Measurements from ENCODE around the gene BNIP1.
"Not testable (repeated sequence)": the region's sequence is repeated elsewhere in the genome, so short reads cannot be mapped to it uniquely, and the experiment has no call there.

Gene BNIP1, protein sequence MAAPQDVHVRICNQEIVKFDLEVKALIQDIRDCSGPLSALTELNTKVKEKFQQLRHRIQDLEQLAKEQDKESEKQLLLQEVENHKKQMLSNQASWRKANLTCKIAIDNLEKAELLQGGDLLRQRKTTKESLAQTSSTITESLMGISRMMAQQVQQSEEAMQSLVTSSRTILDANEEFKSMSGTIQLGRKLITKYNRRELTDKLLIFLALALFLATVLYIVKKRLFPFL

DNA sequence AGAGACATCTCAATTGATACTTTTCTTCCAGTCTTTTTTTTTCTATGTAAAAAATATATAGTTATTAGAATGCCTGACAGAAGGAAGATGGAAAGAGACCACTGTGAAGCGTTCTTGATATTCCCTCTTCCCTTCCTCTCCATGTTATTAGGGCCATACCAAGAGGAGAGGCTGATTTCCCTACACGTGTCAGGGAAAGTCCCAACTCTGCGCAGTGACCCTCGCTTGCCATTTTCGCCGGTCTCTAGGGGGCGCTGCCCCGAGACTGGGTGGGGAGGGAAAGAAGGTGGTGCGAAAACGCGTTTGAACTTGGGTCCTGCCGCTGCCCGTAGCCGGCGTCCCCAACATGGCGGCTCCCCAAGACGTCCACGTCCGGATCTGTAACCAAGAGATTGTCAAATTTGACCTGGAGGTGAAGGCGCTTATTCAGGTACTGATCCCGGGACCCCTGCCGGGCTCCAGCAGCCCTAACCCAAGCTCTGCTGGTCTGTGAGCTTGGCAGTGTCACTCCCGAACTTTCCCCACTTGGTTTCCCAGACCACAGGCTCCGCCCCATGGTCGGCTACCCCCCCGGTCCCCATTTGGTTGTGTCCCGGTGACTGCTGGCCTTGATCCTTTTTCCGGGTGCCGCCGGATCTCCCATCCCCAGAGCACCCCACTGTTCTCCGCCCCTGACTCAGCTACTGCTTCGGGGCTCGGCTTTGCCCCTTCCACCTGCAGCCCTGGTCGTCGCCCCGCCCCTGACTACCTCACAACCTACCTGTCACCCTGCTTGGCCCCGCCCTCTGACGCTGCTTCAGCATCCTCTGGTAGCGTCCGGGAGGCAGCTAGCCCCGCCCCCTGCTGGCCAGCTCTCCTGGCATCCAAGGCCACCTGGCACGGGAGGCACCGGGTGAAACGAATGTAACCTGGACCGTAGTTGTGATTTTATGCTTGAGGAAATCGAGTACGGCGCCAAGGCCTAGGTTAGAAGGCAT, at the start of gene BNIP1:
Gene BNIP1 (plus strand): TSS at position 332 of the 977 bp plus-strand sequence. CDS start 15 bp downstream, at position 347.
- peak; percentile 95 for DNase-seq (ENCODE audit: low spot score)

DNA sequence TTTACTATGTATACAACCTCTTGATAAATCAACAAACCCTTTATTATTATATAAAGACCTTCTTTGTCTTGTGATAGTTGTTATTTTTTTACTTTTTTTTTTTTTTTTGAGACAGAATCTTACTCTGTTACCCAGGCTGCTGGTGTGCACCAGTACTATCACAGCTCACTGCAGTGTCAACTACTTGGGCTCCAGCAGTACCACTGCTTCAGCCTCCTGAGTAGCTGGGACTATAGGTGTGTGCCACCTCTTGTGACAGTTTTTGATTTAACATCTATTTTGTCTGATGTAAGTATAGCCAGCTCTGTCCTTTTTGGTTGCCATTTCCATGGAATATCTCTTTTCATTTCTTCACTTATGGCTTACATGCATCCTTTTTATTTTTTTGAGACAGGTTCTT, 45.5 kb upstream of the BNIP1 start:
- no peak for DNase-seq (ENCODE audit: low spot score)

DNA sequence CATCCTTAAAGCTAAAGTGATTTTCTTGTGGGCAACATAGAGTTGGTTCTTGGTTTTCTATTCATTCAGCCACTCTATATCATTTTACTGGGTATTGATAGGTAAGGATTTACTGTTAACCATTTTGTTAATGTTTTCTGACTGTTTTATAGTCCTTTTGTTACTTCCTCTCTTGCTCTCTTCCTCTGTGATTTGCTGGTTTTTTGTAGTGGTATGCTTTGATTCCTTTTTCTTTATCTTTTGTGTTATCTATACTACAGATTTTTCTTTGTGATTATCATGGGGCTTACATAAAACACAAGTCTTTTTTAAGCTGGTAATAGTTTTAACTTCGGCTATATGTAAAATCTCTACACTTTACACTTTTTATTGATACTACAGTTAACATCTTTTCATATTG, 44.9 kb upstream of the BNIP1 start:
- DNase-seq (ENCODE audit: low spot score) = no peak

DNA sequence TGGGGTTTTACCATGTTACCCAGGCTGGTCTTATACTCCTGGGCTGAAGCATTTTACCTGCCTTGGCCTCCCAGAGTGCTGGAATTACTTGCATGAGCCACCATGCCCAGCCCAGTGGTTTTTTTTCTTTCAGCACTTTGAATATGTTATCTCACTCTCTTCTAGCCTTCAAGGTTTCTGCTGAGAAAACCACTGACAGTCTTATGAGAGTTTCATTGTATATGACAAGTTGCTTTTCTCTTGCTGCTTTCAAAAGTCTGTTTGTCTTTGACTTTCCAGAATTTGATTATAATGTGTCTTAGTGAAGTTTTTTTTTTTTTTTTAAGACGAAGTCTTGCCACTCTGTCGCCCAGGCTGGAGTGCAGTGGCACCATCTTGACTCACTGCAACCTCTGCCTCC, 43.1 kb upstream of the BNIP1 start:
- DNase-seq (ENCODE audit: low spot score) = no peak

GRCh38 chr5:173103411-173103810, 40.9 kb upstream of the BNIP1 start:
- DNase-seq (ENCODE audit: low spot score) = no peak

- DNase-seq (ENCODE audit: low spot score) = no peak
These were observed 35.4 kb upstream of the BNIP1 start for GRCh38 chr5:173108914-173109313.

DNA sequence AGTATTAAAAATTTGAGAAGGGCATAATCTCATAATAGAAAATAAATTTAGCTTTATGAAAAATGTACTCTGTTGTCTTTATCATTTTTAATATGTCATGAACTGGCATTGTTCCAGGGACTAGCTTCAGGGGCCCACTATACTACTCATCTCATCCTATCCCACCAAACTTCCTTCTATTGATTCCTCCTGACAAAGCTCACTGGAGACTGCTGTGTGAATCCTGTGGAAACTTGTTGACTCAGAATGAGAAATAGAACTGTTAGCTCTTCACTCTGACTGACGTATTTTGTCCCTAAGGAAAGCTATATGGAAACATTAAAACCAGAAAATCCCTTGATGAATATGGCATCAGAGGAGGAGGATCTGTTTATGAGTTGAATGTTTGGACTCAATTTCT, 29.8 kb upstream of the BNIP1 start:
- no peak for DNase-seq (ENCODE audit: low spot score)

GRCh38 chr5:173119719-173120118, 24.6 kb upstream of the BNIP1 start:
- no peak for DNase-seq (ENCODE audit: low spot score)

GRCh38 chr5:173123416-173123815, 20.9 kb upstream of the BNIP1 start:
- DNase-seq (ENCODE audit: low spot score) = no peak

DNA sequence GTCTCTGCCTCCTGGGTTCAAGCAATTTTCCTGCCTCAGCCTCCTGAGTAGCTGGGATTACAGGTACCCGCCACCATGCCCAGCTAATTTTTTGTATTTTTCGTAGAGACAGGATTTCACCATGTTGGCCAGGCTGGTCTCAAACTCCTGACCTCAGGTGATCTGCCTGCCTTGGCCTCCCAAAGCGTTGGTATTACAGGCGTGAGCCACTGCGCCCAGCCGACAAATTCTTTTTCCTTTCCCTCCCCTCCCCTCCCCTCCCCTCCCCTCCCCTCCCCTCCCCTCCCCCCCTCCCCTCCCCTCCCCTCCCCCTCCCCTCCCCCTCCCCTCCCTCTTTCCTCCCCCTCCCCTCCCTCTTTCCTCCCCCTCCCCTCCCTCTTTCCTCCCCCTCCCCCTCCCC, 12.2 kb upstream of the BNIP1 start:
- DNase-seq (ENCODE audit: low spot score) = not testable (repeated sequence)

DNA sequence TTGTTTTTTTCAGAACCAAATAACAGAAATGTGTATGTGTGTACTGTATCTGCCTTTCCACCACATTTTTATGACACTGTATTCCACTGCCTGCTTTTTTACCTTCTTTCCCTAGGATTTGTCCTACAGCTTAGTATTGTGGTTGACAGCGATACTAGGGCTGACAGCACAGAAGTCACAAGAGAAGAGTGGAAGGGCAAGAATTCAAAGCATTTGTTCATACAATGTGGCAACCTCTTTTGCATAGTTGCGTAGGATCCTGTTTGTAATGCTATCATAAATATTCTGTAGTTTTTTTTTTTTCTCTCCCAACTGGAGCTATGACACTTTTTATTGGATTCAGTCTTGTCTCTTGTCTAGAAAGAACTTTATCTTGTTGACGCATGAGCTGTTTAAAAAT, 5.6 kb upstream of the BNIP1 start:
- DNase-seq (ENCODE audit: low spot score) = no peak

DNA sequence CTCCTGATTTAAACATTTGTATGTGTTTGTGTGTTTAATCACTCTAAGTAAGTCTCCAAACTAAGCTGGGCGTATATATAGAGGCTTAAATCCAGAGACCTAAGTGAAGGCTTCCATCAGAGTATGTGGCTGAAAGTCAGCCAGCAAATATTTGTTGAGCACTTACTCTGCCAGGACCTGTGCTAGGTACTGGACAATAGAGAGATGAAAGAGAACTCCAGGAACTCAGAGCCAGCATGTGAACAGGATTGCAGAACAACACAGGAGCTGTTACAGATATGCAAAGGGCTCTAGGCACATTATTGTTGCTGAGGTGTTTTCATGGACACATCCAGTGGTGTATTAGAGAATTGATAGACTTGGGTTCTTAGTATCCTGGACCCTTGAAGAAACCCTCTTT, 4.7 kb upstream of the BNIP1 start:
- DNase-seq (ENCODE audit: low spot score) = no peak

DNA sequence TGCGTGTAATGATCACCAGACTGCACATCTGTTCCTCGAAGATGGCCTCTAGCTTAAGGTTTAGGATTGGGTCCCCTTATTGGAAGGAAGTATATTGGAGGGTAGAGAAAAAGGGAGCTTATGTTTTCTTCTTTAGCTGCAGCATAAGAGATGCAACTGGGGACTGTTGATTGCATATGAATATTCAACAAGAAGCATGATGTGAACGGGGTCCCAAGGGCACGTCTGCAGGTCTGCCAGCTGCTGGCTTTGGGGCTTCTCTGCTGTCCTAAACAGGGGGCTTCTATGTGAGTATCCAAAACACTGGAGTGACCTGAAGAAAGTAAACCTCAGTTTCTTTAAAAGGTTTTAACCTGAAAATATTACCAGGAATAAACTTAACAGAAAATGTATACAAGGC, 3.6 kb upstream of the BNIP1 start:
- DNase-seq (ENCODE audit: low spot score) = no peak

GRCh38 chr5:173143567-173143966, 764 bp upstream of the BNIP1 start:
- no peak for DNase-seq (ENCODE audit: low spot score)

DNA sequence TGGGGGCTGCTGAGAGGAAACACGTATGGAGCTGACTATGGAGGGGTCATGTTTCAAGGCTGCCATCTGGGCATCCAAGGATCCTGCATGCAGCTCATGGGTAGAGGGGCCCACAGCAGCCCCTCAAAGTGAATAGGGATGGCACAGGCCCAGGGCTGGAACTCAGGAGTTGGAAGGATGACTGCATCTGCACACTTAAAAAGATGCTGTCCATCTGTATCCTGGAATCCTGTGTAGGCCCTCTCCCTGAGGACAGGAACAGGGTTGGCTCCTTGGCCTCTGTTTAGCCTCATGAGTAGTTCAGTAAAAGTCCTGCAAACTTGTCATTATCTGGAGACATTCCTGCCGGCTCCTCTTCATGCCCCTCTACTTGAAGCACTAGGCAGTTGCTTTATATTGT, 4.0 kb downstream of the BNIP1 start:
- no peak for DNase-seq (ENCODE audit: low spot score)

- DNase-seq (ENCODE audit: low spot score) = no peak
These were observed 8.2 kb downstream of the BNIP1 start for GRCh38 chr5:173152547-173152946.

DNA sequence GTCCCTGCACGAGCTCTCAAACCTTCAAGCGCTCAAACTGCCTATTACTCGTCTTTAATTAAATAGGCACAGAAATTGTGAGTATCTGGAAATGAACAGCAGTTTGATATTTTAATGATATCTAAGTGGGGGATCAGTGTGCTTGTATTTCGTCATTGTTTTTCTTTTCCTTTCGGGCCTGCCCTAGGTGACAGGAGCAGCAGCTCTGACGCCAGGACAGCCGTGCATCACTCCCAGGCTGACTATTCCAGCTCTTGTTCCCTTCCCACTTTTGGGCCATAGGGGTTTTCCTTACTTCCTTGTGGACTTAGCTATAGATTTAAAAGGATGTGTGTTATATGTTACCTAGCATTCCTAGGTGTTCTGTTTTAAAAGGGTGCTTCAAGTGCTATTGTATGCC, 9.5 kb downstream of the BNIP1 start:
- no peak for DNase-seq (ENCODE audit: low spot score)

- peak; percentile 39 for DNase-seq (ENCODE audit: low spot score)
These were observed 10.3 kb downstream of the BNIP1 start for GRCh38 chr5:173154619-173155018.

GRCh38 chr5:173155912-173156311, 11.6 kb downstream of the BNIP1 start:
- no peak for DNase-seq (ENCODE audit: low spot score)

- no peak for DNase-seq (ENCODE audit: low spot score)
These were observed 14.0 kb downstream of the BNIP1 start for GRCh38 chr5:173158366-173158765.

DNA sequence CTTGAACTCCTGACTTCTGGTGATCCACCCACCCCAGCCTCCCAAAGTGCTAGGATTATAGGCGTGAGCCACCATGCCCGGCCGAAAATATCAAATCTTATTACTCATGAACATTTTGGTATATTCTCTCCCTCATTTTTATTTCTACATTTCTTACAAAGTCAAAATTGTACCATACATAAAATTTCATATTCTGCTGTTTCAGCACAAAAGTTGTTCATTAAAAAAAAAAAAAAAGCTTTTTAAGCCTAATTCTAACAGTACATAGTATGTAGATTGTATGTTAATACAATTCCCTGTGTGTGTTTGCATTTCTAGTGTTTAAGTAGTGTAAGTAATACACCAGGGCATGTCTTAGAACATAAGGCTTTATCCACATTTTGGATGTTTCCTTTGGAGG, 14.9 kb downstream of the BNIP1 start:
- DNase-seq (ENCODE audit: low spot score) = no peak

GRCh38 chr5:173161148-173161547, 16.8 kb downstream of the BNIP1 start:
- DNase-seq (ENCODE audit: low spot score) = no peak

DNA sequence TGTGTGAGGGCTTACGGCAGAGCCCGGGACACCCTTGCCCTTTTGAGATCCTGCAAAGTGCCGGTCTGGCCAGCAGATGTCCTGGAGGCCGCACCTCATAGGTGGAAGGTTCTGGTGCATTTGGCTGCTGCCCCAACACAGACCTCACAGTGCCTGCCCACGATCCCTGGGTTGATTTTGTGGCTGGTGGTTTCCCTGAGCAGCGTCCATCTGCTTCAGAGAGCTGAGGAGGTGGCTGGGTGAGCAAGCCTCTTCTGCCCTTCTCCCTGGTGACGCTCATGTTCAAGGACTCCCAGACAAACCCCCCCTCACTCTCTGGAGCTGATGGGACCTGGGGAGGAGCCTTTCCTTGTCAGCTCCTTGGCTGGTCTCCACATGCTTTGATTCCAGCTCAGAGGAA, 18.9 kb downstream of the BNIP1 start:
- no peak for DNase-seq (ENCODE audit: low spot score)

All from kidney tubule cell (primary cell).